NB4 (cell line): ENCODE results near the gene ACVR2A.

Experiments used
- DNase-seq: peaks from one replicate; pipeline ENCODE4 v3.0.0; 2010; ENCODE audit warnings: low read depth
- H3K4me3 ChIP-seq: one replicate; pipeline ENCODE4 v1.5.1; 2011; ENCODE audit warnings: mild to moderate bottlenecking, low read depth, low read length, moderate library complexity
- MAX ChIP-seq: IDR thresholded peaks from 2 replicates; pipeline ENCODE4 v1.6.1; 2011; ENCODE audit warnings: low read depth, low read length
- MYC ChIP-seq: IDR thresholded peaks from 2 replicates; pipeline ENCODE4 v1.6.1; 2011; ENCODE audit warnings: low read depth, low read length
- POLR2A ChIP-seq: IDR thresholded peaks from 2 replicates; pipeline ENCODE4 v1.6.1; 2011; ENCODE audit warnings: mild to moderate bottlenecking; ENCODE audit not compliant: insufficient read length; ENCODE audit errors: extremely low read depth
- TF ChIP-seq, protein P1 (sequence below): IDR thresholded peaks from one replicate; pipeline ENCODE4 v1.5.1; 2012; ENCODE audit warnings: low read depth, low read length

ACVR2A gene

DNA sequence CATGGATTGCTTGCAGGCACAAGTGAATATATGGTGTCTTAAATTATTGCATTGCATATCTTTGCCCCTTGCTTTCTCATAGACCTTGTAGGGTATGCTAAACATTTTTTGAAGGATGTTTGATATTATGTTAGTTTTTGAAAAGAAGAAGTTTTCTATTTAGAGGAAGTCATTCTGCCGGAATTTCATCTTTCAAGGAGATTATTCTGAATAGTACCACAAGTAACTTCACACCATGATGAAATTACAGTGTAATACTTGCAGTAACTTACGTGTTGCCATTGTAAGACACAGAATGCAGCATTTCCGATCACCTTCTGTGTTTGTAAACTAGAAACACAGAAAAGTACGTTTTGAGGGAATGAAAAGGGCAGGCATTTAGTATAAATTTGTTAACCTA is 71.9 kb downstream of the ACVR2A start:
- no peak for TF ChIP-seq MAX
- TF ChIP-seq, protein P1, sequence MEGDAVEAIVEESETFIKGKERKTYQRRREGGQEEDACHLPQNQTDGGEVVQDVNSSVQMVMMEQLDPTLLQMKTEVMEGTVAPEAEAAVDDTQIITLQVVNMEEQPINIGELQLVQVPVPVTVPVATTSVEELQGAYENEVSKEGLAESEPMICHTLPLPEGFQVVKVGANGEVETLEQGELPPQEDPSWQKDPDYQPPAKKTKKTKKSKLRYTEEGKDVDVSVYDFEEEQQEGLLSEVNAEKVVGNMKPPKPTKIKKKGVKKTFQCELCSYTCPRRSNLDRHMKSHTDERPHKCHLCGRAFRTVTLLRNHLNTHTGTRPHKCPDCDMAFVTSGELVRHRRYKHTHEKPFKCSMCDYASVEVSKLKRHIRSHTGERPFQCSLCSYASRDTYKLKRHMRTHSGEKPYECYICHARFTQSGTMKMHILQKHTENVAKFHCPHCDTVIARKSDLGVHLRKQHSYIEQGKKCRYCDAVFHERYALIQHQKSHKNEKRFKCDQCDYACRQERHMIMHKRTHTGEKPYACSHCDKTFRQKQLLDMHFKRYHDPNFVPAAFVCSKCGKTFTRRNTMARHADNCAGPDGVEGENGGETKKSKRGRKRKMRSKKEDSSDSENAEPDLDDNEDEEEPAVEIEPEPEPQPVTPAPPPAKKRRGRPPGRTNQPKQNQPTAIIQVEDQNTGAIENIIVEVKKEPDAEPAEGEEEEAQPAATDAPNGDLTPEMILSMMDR = no peak
- no peak for TF ChIP-seq MYC
- TF ChIP-seq POLR2A = no peak
- no peak overlapping the region for H3K4me3 ChIP-seq
- no peak for DNase-seq

DNA sequence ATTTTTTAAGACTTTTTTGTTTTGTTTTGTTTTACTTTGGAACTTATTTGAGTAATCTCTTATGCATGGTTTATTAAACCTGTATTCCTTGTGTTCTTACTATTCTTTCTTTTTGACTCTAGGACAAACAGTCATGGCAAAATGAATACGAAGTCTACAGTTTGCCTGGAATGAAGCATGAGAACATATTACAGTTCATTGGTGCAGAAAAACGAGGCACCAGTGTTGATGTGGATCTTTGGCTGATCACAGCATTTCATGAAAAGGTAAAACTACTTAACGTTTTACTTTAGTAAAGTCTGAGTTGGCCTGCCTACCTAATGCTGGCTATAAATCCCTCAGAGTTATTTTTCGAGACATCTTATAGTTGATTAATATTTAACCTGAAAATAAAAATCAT is 72.3 kb downstream of the ACVR2A start:
- no peak overlapping the region for H3K4me3 ChIP-seq
- TF ChIP-seq, protein P1 = no peak
- TF ChIP-seq POLR2A = no peak
- no peak for TF ChIP-seq MYC
- TF ChIP-seq MAX = no peak
- DNase-seq = no peak

DNA sequence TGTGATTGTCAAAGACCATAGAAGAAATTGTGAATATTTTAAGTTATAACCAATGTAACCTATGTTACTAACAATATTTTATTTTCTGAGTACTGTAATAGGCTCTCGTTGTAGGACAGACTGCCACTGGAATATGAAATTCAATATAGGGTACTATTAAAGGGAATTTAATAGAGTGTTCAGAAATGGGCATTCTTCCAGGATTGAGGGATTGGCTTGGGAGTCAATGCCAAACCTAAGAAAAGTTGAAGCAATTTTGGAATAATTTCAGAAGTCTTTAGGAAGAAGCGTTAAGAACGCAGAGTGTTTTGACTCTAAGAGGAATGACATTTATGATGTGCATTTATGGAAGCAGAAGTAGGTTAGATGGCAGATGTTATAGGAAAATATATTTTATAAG is 79.0 kb downstream of the ACVR2A start:
- no peak overlapping the region for H3K4me3 ChIP-seq
- TF ChIP-seq, protein P1 = no peak
- TF ChIP-seq MYC = no peak
- no peak for TF ChIP-seq POLR2A
- TF ChIP-seq MAX = no peak
- DNase-seq = no peak

- no peak overlapping the region for H3K4me3 ChIP-seq
- TF ChIP-seq, protein P1 = no peak
- TF ChIP-seq POLR2A = no peak
- no peak for TF ChIP-seq MYC
- no peak for TF ChIP-seq MAX
- no peak for DNase-seq
These were observed 79.8 kb downstream of the ACVR2A start for GRCh38 chr2:147924647-147925046.

DNA sequence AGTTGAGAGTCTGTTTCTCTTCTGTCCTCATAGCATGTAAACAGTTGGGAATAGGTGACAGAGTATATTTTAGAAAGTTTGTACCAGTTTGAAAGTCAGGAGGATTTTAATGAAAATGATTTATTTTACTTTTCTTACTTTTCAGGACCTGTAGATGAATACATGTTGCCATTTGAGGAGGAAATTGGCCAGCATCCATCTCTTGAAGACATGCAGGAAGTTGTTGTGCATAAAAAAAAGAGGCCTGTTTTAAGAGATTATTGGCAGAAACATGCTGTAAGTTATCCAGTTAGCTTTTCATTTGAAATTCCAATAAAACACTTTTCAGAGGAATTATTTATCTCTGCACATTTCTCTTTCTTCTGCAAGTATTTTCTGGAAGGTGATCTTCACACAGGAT is 81.1 kb downstream of the ACVR2A start:
- TF ChIP-seq, protein P1 = no peak
- TF ChIP-seq MAX (no peak), POLR2A (no peak), MYC (no peak)
- no peak overlapping the region for H3K4me3 ChIP-seq
- DNase-seq = no peak

- TF ChIP-seq MYC (no peak), MAX (no peak), POLR2A (no peak)
- TF ChIP-seq, protein P1 = no peak
- no peak overlapping the region for H3K4me3 ChIP-seq
- no peak for DNase-seq
These were observed 82.3 kb downstream of the ACVR2A start for GRCh38 chr2:147927053-147927588.
